H1 (cell line): ENCODE measurements around the gene TTC36. TPM values are rescaled to one million over a fixed set of nuclear protein-coding genes. Genes with fewer than 3 reads are reported as not detected.

Experiments
- CTCF ChIA-PET: fragments of 300-600 bp; sonication (Branson Sonifier 250); formaldehyde crosslinking; loops from one replicate; lab custom pipeline; 2021; ENCODE audit not compliant: partially characterized antibody; lab: Charles Lee
- POLR2A ChIA-PET: fragments of 300-600 bp; sonication (Branson Sonifier 250); formaldehyde crosslinking; loops from one replicate; lab custom pipeline; 2021; ENCODE audit warnings: inconsistent platforms; ENCODE audit not compliant: partially characterized antibody; lab: Charles Lee
- DNase-seq, 2 experiments: peaks; one replicate each; pipeline versions ENCODE4 v3.0.0 to v3.0.0-alpha.2; 2010 to 2022; ENCODE audit warnings: low spot score in 2 of 2, low read depth in 1 of 2, mixed read lengths in 1 of 2
- FAIRE-seq: peaks from 2 replicates; lab custom pipeline; 2011; peaks lifted over from hg19 to GRCh38; lab: Jason Lieb, UNC
- H2AFZ ChIP-seq: 2 replicates; pipeline ENCODE4 v1.8.1; 2012; ENCODE audit warnings: low read length, inconsistent platforms
- H2AK5ac ChIP-seq: 2 replicates; pipeline ENCODE4 v1.6.1; 2013; ENCODE audit warnings: low read depth, low read length
- H2BK120ac ChIP-seq: replicated peaks from 2 replicates; pipeline ENCODE3; 2013; ENCODE audit warnings: low read depth, low read length, inconsistent platforms
- H2BK12ac ChIP-seq: 2 replicates; pipeline ENCODE4 v1.6.1; 2013; ENCODE audit warnings: low read depth, low read length
- H2BK15ac ChIP-seq: 2 replicates; pipeline ENCODE4 v1.6.1; 2013; ENCODE audit warnings: low read length
- H2BK20ac ChIP-seq: 2 replicates; pipeline ENCODE4 v1.6.1; 2013; ENCODE audit warnings: low read length
- H2BK5ac ChIP-seq: 2 replicates; pipeline ENCODE4 v1.6.1; 2013; ENCODE audit warnings: low read depth, low read length
- H3K14ac ChIP-seq: 2 replicates; pipeline ENCODE4 v1.6.1; 2013; ENCODE audit warnings: inconsistent platforms; ENCODE audit not compliant: insufficient read length
- H3K18ac ChIP-seq: 2 replicates; pipeline ENCODE4 v1.6.1; 2013; ENCODE audit warnings: low read length; ENCODE audit errors: extremely low read depth
- H3K23ac ChIP-seq: 2 replicates; pipeline ENCODE4 v1.6.1; 2013; ENCODE audit warnings: inconsistent platforms; ENCODE audit not compliant: insufficient read length
- H3K23me2 ChIP-seq: 2 replicates; pipeline ENCODE4 v1.6.1; 2013; ENCODE audit warnings: low read depth, low read length
- H3K27ac ChIP-seq: 2 replicates; pipeline ENCODE4 v1.6.1; 2011; ENCODE audit warnings: low read depth, low read length, inconsistent platforms
- H3K27me3 ChIP-seq, 4 experiments: replicated peaks in 1 of 4; 1 replicate in 1 of 4; 2 replicates in 3 of 4; pipeline versions ENCODE4 v1.6.1 to v1.8.1; 2011 to 2013; ENCODE audit warnings: low read length in 3 of 4, mild to moderate bottlenecking in 3 of 4, inconsistent platforms in 2 of 4, mixed read lengths in 2 of 4, moderate library complexity in 1 of 4; ENCODE audit not compliant: control insufficient read depth in 3 of 4, insufficient read depth in 3 of 4; ENCODE audit errors: extremely low read depth in 1 of 4
- H3K36me3 ChIP-seq, 4 experiments: 2 replicates each; pipeline versions ENCODE4 v1.6.1 to v1.8.1; 2011 to 2013; ENCODE audit warnings: mild to moderate bottlenecking in 4 of 4, low read length in 3 of 4, moderate library complexity in 2 of 4, control low read depth in 1 of 4, inconsistent platforms in 1 of 4; ENCODE audit not compliant: insufficient read depth in 4 of 4, control insufficient read depth in 2 of 4
- H3K4ac ChIP-seq: replicated peaks from 2 replicates; pipeline ENCODE3; 2013; ENCODE audit warnings: low read length, low read depth, mixed read lengths, inconsistent platforms; ENCODE audit not compliant: insufficient read length
- H3K4me1 ChIP-seq, 4 experiments: replicated peaks in 1 of 4; 1 replicate in 1 of 4; 2 replicates in 3 of 4; pipeline versions ENCODE4 v1.6.1 to v1.8.1; 2011 to 2013; ENCODE audit warnings: low read length in 3 of 4, inconsistent platforms in 2 of 4, mixed read lengths in 1 of 4; ENCODE audit not compliant: insufficient read depth in 4 of 4, control insufficient read depth in 3 of 4
- H3K4me2 ChIP-seq, 2 experiments: 2 replicates each; pipeline versions ENCODE4 v1.6.1 to v1.8.1; 2011 to 2013; ENCODE audit warnings: low read depth in 2 of 2, low read length in 2 of 2, control low read depth in 1 of 2, inconsistent platforms in 1 of 2, mild to moderate bottlenecking in 1 of 2; ENCODE audit not compliant: insufficient read depth in 1 of 2
- H3K4me3 ChIP-seq, 4 experiments: fragments of 200-600, 300-600 bp in 1 of 4; sonication (generic), shearing (Covaris generic), sonication (Bioruptor Twin) in 1 of 4; 2 replicates each; pipeline versions ENCODE4 v1.5.1 to v1.8.1; 2011 to 2016; ENCODE audit warnings: low read length in 4 of 4, low read depth in 3 of 4, control low read depth in 2 of 4, inconsistent platforms in 2 of 4, mild to moderate bottlenecking in 2 of 4, mixed read lengths in 1 of 4, moderate library complexity in 1 of 4; ENCODE audit not compliant: insufficient read depth in 2 of 4; ENCODE audit errors: extremely low read depth in 1 of 4
- H3K56ac ChIP-seq: replicated peaks from 2 replicates; pipeline ENCODE3; 2013; ENCODE audit warnings: low read depth, mild to moderate bottlenecking, mixed read lengths, low read length, inconsistent platforms; ENCODE audit not compliant: insufficient read length
- H3K79me1 ChIP-seq: 2 replicates; pipeline ENCODE4 v1.6.1; 2013; ENCODE audit warnings: low read depth, low read length, control low read depth
- H3K79me2 ChIP-seq, 2 experiments: 2 replicates each; pipeline versions ENCODE4 v1.6.1 to v1.8.1; 2012 to 2013; ENCODE audit warnings: low read length in 2 of 2, mild to moderate bottlenecking in 2 of 2, inconsistent platforms in 1 of 2; ENCODE audit not compliant: insufficient read depth in 2 of 2, control insufficient read depth in 1 of 2
- H3K9ac ChIP-seq, 4 experiments: replicated peaks in 1 of 4; 1 replicate in 1 of 4; 2 replicates in 3 of 4; pipeline versions ENCODE4 v1.6.1 to v1.8.1; 2011 to 2013; ENCODE audit warnings: low read depth in 3 of 4, low read length in 3 of 4, control low read depth in 2 of 4, mild to moderate bottlenecking in 2 of 4, moderate library complexity in 2 of 4, inconsistent platforms in 1 of 4; ENCODE audit errors: extremely low read depth in 1 of 4
- H3K9me3 ChIP-seq, 2 experiments: 2 replicates each; pipeline versions ENCODE4 v1.6.1 to v1.8.1; 2012 to 2013; ENCODE audit warnings: mild to moderate bottlenecking in 2 of 2, moderate library complexity in 2 of 2, control low read depth in 1 of 2, inconsistent platforms in 1 of 2, low read depth in 1 of 2, low read length in 1 of 2, mixed read lengths in 1 of 2; ENCODE audit not compliant: insufficient read depth in 2 of 2
- H4K20me1 ChIP-seq, 2 experiments: replicated peaks in 1 of 2; 2 replicates each; pipeline versions ENCODE3 to v1.8.1; 2011 to 2013; ENCODE audit warnings: inconsistent platforms in 2 of 2, low read length in 2 of 2, mild to moderate bottlenecking in 1 of 2; ENCODE audit not compliant: insufficient read depth in 2 of 2, control insufficient read depth in 1 of 2
- H4K5ac ChIP-seq: 2 replicates; pipeline ENCODE4 v1.6.1; 2013; ENCODE audit warnings: low read length, low read depth, mixed read lengths, inconsistent platforms; ENCODE audit not compliant: insufficient read length
- H4K8ac ChIP-seq: 2 replicates; pipeline ENCODE4 v1.8.0; 2013; ENCODE audit warnings: mild to moderate bottlenecking, moderate library complexity, low read length, inconsistent platforms; ENCODE audit not compliant: insufficient read depth; ENCODE audit errors: extremely low read depth
- H4K91ac ChIP-seq: replicated peaks from 2 replicates; pipeline ENCODE3; 2013; ENCODE audit warnings: low read length, mixed read lengths, inconsistent platforms; ENCODE audit not compliant: insufficient read length
- ATF3 ChIP-seq: IDR thresholded peaks from 2 replicates; pipeline ENCODE4 v1.6.1; 2011; ENCODE audit warnings: low read depth, mild to moderate bottlenecking, low read length; ENCODE audit not compliant: insufficient read depth
- BCL11A ChIP-seq, 2 experiments: IDR thresholded peaks; one replicate each; pipeline ENCODE4 v1.6.1; 2011; ENCODE audit warnings: low read depth in 2 of 2, low read length in 2 of 2, mild to moderate bottlenecking in 2 of 2
- CTCF ChIP-seq, 3 experiments: IDR thresholded peaks; 1 replicate in 2 of 3; 2 replicates in 1 of 3; pipeline versions ENCODE4 v1.5.1 to v1.6.1; 2011; ENCODE audit warnings: low read length in 3 of 3, mild to moderate bottlenecking in 3 of 3, inconsistent platforms in 2 of 3, low read depth in 1 of 3, moderate library complexity in 1 of 3; ENCODE audit not compliant: insufficient read depth in 1 of 3; ENCODE audit errors: control extremely low read depth in 1 of 3
- FOSL1 ChIP-seq: IDR thresholded peaks from 2 replicates; pipeline ENCODE4 v1.6.1; 2011; ENCODE audit warnings: mild to moderate bottlenecking, low read depth, low read length, moderate library complexity; ENCODE audit not compliant: insufficient read depth
- GTF2F1 ChIP-seq: IDR thresholded peaks from 2 replicates; pipeline ENCODE4 v1.6.1; 2012; ENCODE audit warnings: low read depth, low read length, improper control_type of control experiment, borderline replicate concordance
- ZNF274 ChIP-seq: IDR thresholded peaks from 2 replicates; pipeline ENCODE4 v1.7.0; 2012; ENCODE audit warnings: low read length, borderline replicate concordance; ENCODE audit errors: extremely low read depth
- WGBS, 2 experiments: shearing (Covaris generic) in 1 of 2; methylation state at CpG; one replicate each; pipeline versions ENCODE4 v1.1.6 to v1.1.7; 2013 to 2015; ENCODE audit warnings: low lambda C conversion rate in 2 of 2, mixed read lengths in 2 of 2, inconsistent platforms in 1 of 2, low coverage in 1 of 2, missing lambda C conversion rate in 1 of 2; ENCODE audit not compliant: insufficient replicate concordance in 2 of 2, insufficient coverage in 1 of 2, insufficient read length in 1 of 2; ENCODE audit errors: extremely low coverage in 1 of 2, missing lambda C conversion rate in 1 of 2; 5-methylcytosine and 5-hydroxymethylcytosine counted together
- polyA plus RNA-seq, 7 experiments: library from polyadenylated mRNA; depleted of rRNA in 3 of 7; stranded (reverse) in 5 of 7; unstranded in 2 of 7; fragments of >200 nt in 5 of 7; fragments of 200-250 nt in 2 of 7; gene quantifications; 1 replicate in 5 of 7; 2 replicates in 1 of 7; 4 replicates in 1 of 7; pipeline versions ENCODE4 v1.2.1 to v1.2.3, GENCODE V29; 2011 to 2013; ENCODE audit warnings: missing spikeins in 2 of 7, mixed read lengths in 2 of 7
- total RNA-seq: library from RNA; stranded (reverse); fragmentation: NEBNext Ultra II Directional; extraction: Animal tissue kit (Norgen Biotek cat#: 25700); gene quantifications from 2 replicates; pipeline ENCODE4 v1.2.1, GENCODE V29; 2021

Gene TTC36
- total and polyA plus RNA-seq, 2 of the 8 experiments (the other 6 are each of a cell fraction or from before 2014, with no cell fraction given), result not detected

GRCh38 chr11:118572061-118572980, 45.0 kb downstream of the TTC36 start, which contains the start of gene ARCN1:
TSS of gene ARCN1 (plus strand) at chr11:118572409. CDS start at chr11:118572548, 139 bp downstream.
- peak within 1 kb of the TSS; percentile 92 for H2AFZ ChIP-seq
- H4K5ac ChIP-seq, result peak within 1 kb of the TSS; percentile 97
- peak within 1 kb of the TSS; percentile 94 to 100 (median 95) for H3K4me3 ChIP-seq
- H3K23me2 ChIP-seq, result peaks cover 7% of the 10 kb centered on the region; the same call in 1 of the 2 replicates
- ChIA-PET POLR2A (interaction anchor here (0.6 to 1.6 kb wide), 8 partner anchors 9 to 450 kb away, joined by 3 to 7 read pairs (median 3); partner anchors contain the start of gene TMEM25), CTCF (interaction anchor here (0.6 to 1.2 kb wide), 4 partner anchors 23 to 293 kb away, joined by 3 read pairs; no protein-coding TSS in a partner anchor)
- peak within 1 kb of the TSS; percentile 88; the same call in 1 of the 2 replicates for H2BK5ac ChIP-seq
- peak within 1 kb of the TSS; percentile 81 to 91 for H3K4me2 ChIP-seq
- H4K20me1 ChIP-seq, result peaks cover 8% of the 10 kb centered on the region in 2 experiments
- H4K91ac ChIP-seq, result peak within 1 kb of the TSS; percentile 94
- no peak within 1 kb of the TSS for H2BK15ac ChIP-seq
- H2BK120ac ChIP-seq, result no peak within 1 kb of the TSS
- H3K23ac ChIP-seq, result no peak within 1 kb of the TSS
- DNase-seq (peak; percentile 47 to 77), FAIRE-seq (no peak)
- no peak within 1 kb of the TSS for H3K14ac ChIP-seq
- no peaks in the 10 kb centered on the region; the same call in 1 of the 2 replicates for H3K79me1 ChIP-seq
- H2AK5ac ChIP-seq, result no peak within 1 kb of the TSS
- H3K36me3 ChIP-seq, result no peaks in the 10 kb centered on the region
- H2BK20ac ChIP-seq, result no peak within 1 kb of the TSS
- H3K27me3 ChIP-seq, result no peaks in the 10 kb centered on the region
- peak within 1 kb of the TSS; percentile 73 to 94 (median 88) for H3K9ac ChIP-seq
- H3K79me2 ChIP-seq, result peaks cover 13 to 49% of the 10 kb centered on the region in 2 experiments
- no peak within 1 kb of the TSS for H2BK12ac ChIP-seq
- peak within 1 kb of the TSS; percentile 74 for H3K4ac ChIP-seq
- H3K56ac ChIP-seq, result peak within 1 kb of the TSS; percentile 74
- H3K27ac ChIP-seq, result peak within 1 kb of the TSS; percentile 90
- peak within 1 kb of the TSS; percentile 95 for H3K18ac ChIP-seq
- peak within 1 kb of the TSS; percentile 96 for H4K8ac ChIP-seq
- H3K9me3 ChIP-seq, result no peaks in the 10 kb centered on the region
- 2% methylated on average over 49 of the region's 55 CpGs; no CpG with 5 or more reads in 1 of the 2 experiments for WGBS, 2 experiments
- peaks cover 0 to 4% (median 0%) of the 10 kb centered on the region in 4 experiments; a peak in 1 of 7 replicates for H3K4me1 ChIP-seq
- TF ChIP-seq FOSL1, result no peak
- TF ChIP-seq CTCF (IDR thresholded peaks at IDR 0.05; ENCODE audit: control extremely low read depth in 1 of 3, insufficient read depth in 1 of 3, low read depth in 1 of 3, low read length in 3 of 3), result no peak
- TF ChIP-seq ZNF274, result no peak
- TF ChIP-seq GTF2F1, result no peak
- no peak for TF ChIP-seq BCL11A (IDR thresholded peaks at IDR 0.05; ENCODE audit: low read depth in 2 of 2, low read length in 2 of 2)
- TF ChIP-seq ATF3, result no peak
